CD4-positive, alpha-beta T cell (primary cell): ENCODE measurements around the gene DNASE1L2. TPM values are rescaled to one million over a fixed set of nuclear protein-coding genes. Genes with fewer than 3 reads are reported as not detected.
A peak's percentile ranks its signal among the peaks of the same experiment; 100 is the strongest.

Source experiments
- ATAC-seq: fragments of 200-7000 bp; cut with Tn5 transposase; one replicate; pipeline ENCODE4 v1.10.0; 2022; ENCODE audit warnings: mild to moderate bottlenecking; ENCODE audit not compliant: poor library complexity
- CTCF ChIA-PET: fragments of 350-600 bp; sonication (Branson Sonifier 250); formaldehyde crosslinking; loops from one replicate; lab custom pipeline; 2021; ENCODE audit warnings: antibody characterized with exemption, inconsistent platforms; lab: Charles Lee
- POLR2A ChIA-PET: fragments of 350-600 bp; sonication (Branson Sonifier 250); formaldehyde crosslinking; loops from one replicate; lab custom pipeline; 2021; ENCODE audit warnings: antibody characterized with exemption, inconsistent platforms; lab: Charles Lee
- DNase-seq, 14 experiments: peaks; one replicate each; pipeline ENCODE4 v3.0.0-alpha.2; 2013 to 2020; ENCODE audit warnings: mixed read lengths in 2 of 14
- H3K27ac ChIP-seq, 2 donors: one replicate each; pipeline versions ENCODE4 v1.5.1 to v1.7.0; 2013; ENCODE audit warnings: low read length in 2 of 2, low read depth in 1 of 2, mild to moderate bottlenecking in 1 of 2
- H3K27me3 ChIP-seq, 2 experiments: 1 replicate in 1 of 2; 2 replicates in 1 of 2; pipeline versions ENCODE4 v1.6.1 to v1.7.0; 2013; ENCODE audit warnings: low read length in 2 of 2, control low read depth in 1 of 2, mild to moderate bottlenecking in 1 of 2, moderate library complexity in 1 of 2; ENCODE audit not compliant: insufficient read depth in 2 of 2, control insufficient read depth in 1 of 2
- H3K36me3 ChIP-seq: one replicate; pipeline ENCODE4 v1.6.1; 2013; ENCODE audit warnings: low read length, control low read depth; ENCODE audit not compliant: insufficient read depth
- H3K4me1 ChIP-seq: one replicate; pipeline ENCODE4 v1.6.1; 2013; ENCODE audit warnings: low read length, control low read depth; ENCODE audit not compliant: insufficient read depth
- H3K4me3 ChIP-seq: one replicate; pipeline ENCODE4 v1.5.1; 2013; ENCODE audit warnings: mild to moderate bottlenecking, low read length, moderate library complexity
- H3K9me3 ChIP-seq, 2 experiments: 1 replicate in 1 of 2; 2 replicates in 1 of 2; pipeline versions ENCODE4 v1.6.1 to v1.7.0; 2013; ENCODE audit warnings: low read length in 2 of 2, mild to moderate bottlenecking in 2 of 2, control low read depth in 1 of 2, moderate library complexity in 1 of 2; ENCODE audit not compliant: control insufficient read depth in 1 of 2, insufficient read depth in 1 of 2
- H3K27ac Mint-ChIP-seq: one replicate; pipeline ENCODE4 v1.8.0; 2020; ENCODE audit warnings: mixed read lengths
- H3K27me3 Mint-ChIP-seq: one replicate; pipeline ENCODE4 v1.8.0; 2021; ENCODE audit warnings: mixed read lengths
- H3K36me3 Mint-ChIP-seq: one replicate; pipeline ENCODE4 v1.8.0; 2021; ENCODE audit warnings: low read depth, mixed read lengths
- H3K4me1 Mint-ChIP-seq: one replicate; pipeline ENCODE4 v1.8.0; 2021; ENCODE audit warnings: low read depth, mixed read lengths
- H3K4me3 Mint-ChIP-seq: one replicate; pipeline ENCODE4 v1.8.0; 2020; ENCODE audit warnings: mild to moderate bottlenecking, mixed read lengths
- H3K9me3 Mint-ChIP-seq: one replicate; pipeline ENCODE4 v1.8.0; 2020; ENCODE audit warnings: mixed read lengths
- CTCF ChIP-seq: fragments of 200-600 bp; IDR thresholded peaks from one replicate; pipeline ENCODE4 v1.8.0; 2022; ENCODE audit warnings: antibody characterized with exemption, mild to moderate bottlenecking
- intact Hi-C, 2 experiments: fragments of 100-400 bp; cut with DNase I in 1 of 2; cut with micrococcal nuclease in 1 of 2; formaldehyde crosslinking; loops; one replicate each; pipeline versions ENCODE4 v1.15.1 to v1.9.0; 2023 to 2025; cut with DNase I, micrococcal nuclease
- total RNA-seq, 174 experiments: library from RNA in 2 of 174; stranded (reverse) in 2 of 174; gene quantifications; one replicate each; pipeline ENCODE4 v1.2.3 and lab custom pipeline; 2021 to 2026

The DNASE1L2 gene
- total RNA-seq, 2 experiments from 2014 or later: 0.22 to 0.36 TPM

GRCh38 chr16:2196162-2196980 is 39.9 kb upstream of the DNASE1L2 start, which contains the start of gene CASKIN1:
TSS of gene CASKIN1 (minus strand) at chr16:2196605. CDS start at chr16:2196432, 173 bp downstream.
- H3K9me3 Mint-ChIP-seq: no peaks in the 10 kb centered on the region
- peaks cover 10% of the 10 kb centered on the region for H3K4me1 Mint-ChIP-seq
- H3K27me3 Mint-ChIP-seq: peaks cover 27% of the 10 kb centered on the region
- H3K36me3 Mint-ChIP-seq: no peaks in the 10 kb centered on the region
- Histone ChIP-seq H3K27ac (no peak within 1 kb of the TSS), H3K27me3 (peaks cover 31% of the 10 kb centered on the region in 2 experiments), H3K4me1 (peaks cover 20% of the 10 kb centered on the region), H3K4me3 (no peak within 1 kb of the TSS), H3K9me3 (peaks cover 0 to 16% of the 10 kb centered on the region in 2 experiments), H3K36me3 (no peaks in the 10 kb centered on the region)
- no peak for TF ChIP-seq CTCF
- intact Hi-C loops: loop anchor here in 1 of 2 experiments (5.0 to 10.0 kb wide), 3 partner anchors 138 to 291 kb away; partner anchors contain the start of gene CCNF
- peak within 1 kb of the TSS; percentile 30 for H3K4me3 Mint-ChIP-seq
- ChIA-PET CTCF (no interaction called here), POLR2A (interaction anchor here (0.7 to 2.4 kb wide), 2 partner anchors 18 kb away, joined by 3 to 11 read pairs; partner anchors contain the start of gene PGP)
- DNase-seq: peak in 3 of 14 experiments; percentile 21 to 61 (median 58)
- no peak within 1 kb of the TSS for H3K27ac Mint-ChIP-seq
- ATAC-seq: peak; percentile 50

GRCh38 chr16:2196981-2197511 is 39.2 kb upstream of the DNASE1L2 start:
- Mint-ChIP-seq H3K27me3 (peaks cover 27% of the 10 kb centered on the region), H3K36me3 (no peaks in the 10 kb centered on the region), H3K9me3 (no peaks in the 10 kb centered on the region), H3K4me1 (peaks cover 10% of the 10 kb centered on the region), H3K27ac (no peak overlapping the region), H3K4me3 (peak overlapping the region; percentile 30)
- H3K4me1 ChIP-seq: peaks cover 20% of the 10 kb centered on the region
- peaks cover 0 to 16% of the 10 kb centered on the region in 2 experiments for H3K9me3 ChIP-seq
- no peak overlapping the region for H3K27ac ChIP-seq
- no peak overlapping the region for H3K4me3 ChIP-seq
- ChIA-PET POLR2A (interaction anchor here (0.7 kb wide), 1 partner anchor 18 kb away, joined by 3 read pairs; the partner anchor contains the start of gene PGP), CTCF (no interaction called here)
- peaks cover 31% of the 10 kb centered on the region in 2 experiments for H3K27me3 ChIP-seq
- no peak for DNase-seq
- no peak for ATAC-seq
- no peaks in the 10 kb centered on the region for H3K36me3 ChIP-seq
- TF ChIP-seq CTCF: no peak
- intact Hi-C loops: loop anchor here in 1 of 2 experiments (5.0 to 10.0 kb wide), 3 partner anchors 138 to 290 kb away; partner anchors contain the start of gene CCNF

GRCh38 chr16:2197765-2198164 is 38.5 kb upstream of the DNASE1L2 start:
- no peak for DNase-seq
- ChIA-PET POLR2A (no interaction called here), CTCF (no interaction called here)
- Mint-ChIP-seq H3K4me1 (peaks cover 10% of the 10 kb centered on the region), H3K36me3 (no peaks in the 10 kb centered on the region), H3K4me3 (peak overlapping the region; percentile 60), H3K27ac (no peak overlapping the region), H3K27me3 (peaks cover 27% of the 10 kb centered on the region), H3K9me3 (no peaks in the 10 kb centered on the region)
- Histone ChIP-seq H3K36me3 (no peaks in the 10 kb centered on the region), H3K4me3 (no peak overlapping the region), H3K9me3 (peaks cover 0 to 16% of the 10 kb centered on the region in 2 experiments), H3K27ac (no peak overlapping the region), H3K4me1 (peaks cover 20% of the 10 kb centered on the region), H3K27me3 (peaks cover 31% of the 10 kb centered on the region in 2 experiments)
- intact Hi-C loops: loop anchor here in 1 of 2 experiments (5.0 to 10.0 kb wide), 3 partner anchors 137 to 290 kb away; partner anchors contain the start of gene CCNF
- TF ChIP-seq CTCF: no peak
- no peak for ATAC-seq
